Measurements from ENCODE around the gene MACROD2. TPM values are rescaled to one million over a fixed set of nuclear protein-coding genes. Genes with fewer than 3 reads are reported as not detected.

MACROD2 gene
- total RNA-seq, 1 donor from 2014 or later = 78.2 TPM

GRCh38 chr20:15739035-15739434, 1743.7 kb downstream of the MACROD2 start:
- TF ChIP-seq CTCF (IDR thresholded peaks at IDR 0.05) = no peak
- intact Hi-C loops (cut with DNase I) = no loop called here
- no peaks in the 10 kb centered on the region for H3K36me3 ChIP-seq
- no peak overlapping the region for H3K4me3 ChIP-seq
- ATAC-seq (no peak), DNase-seq (no peak)
- no peaks in the 10 kb centered on the region for H3K9me3 ChIP-seq
- H3K4me1 ChIP-seq = no peaks in the 10 kb centered on the region
- H3K27ac ChIP-seq = no peak overlapping the region
- H3K27me3 ChIP-seq = no peaks in the 10 kb centered on the region

- H3K4me3 ChIP-seq = no peak overlapping the region
- no peaks in the 10 kb centered on the region for H3K4me1 ChIP-seq
- H3K27ac ChIP-seq = no peak overlapping the region
- no peaks in the 10 kb centered on the region for H3K27me3 ChIP-seq
- ATAC-seq = no peak
- H3K36me3 ChIP-seq = no peaks in the 10 kb centered on the region
- no peak for DNase-seq
- intact Hi-C loops (cut with DNase I) = no loop called here
- H3K9me3 ChIP-seq = no peaks in the 10 kb centered on the region
- no peak for TF ChIP-seq CTCF (IDR thresholded peaks at IDR 0.05)
These were observed 1744.9 kb downstream of the MACROD2 start for GRCh38 chr20:15740046-15740775.

GRCh38 chr20:15742087-15742486, 1746.8 kb downstream of the MACROD2 start:
- Histone ChIP-seq H3K27me3 (no peaks in the 10 kb centered on the region), H3K9me3 (peaks cover 3% of the 10 kb centered on the region), H3K36me3 (no peaks in the 10 kb centered on the region), H3K4me3 (no peak overlapping the region), H3K27ac (no peak overlapping the region), H3K4me1 (no peaks in the 10 kb centered on the region)
- intact Hi-C loops (cut with DNase I) = no loop called here
- ATAC-seq = no peak
- no peak for DNase-seq
- TF ChIP-seq CTCF (IDR thresholded peaks at IDR 0.05) = no peak

GRCh38 chr20:15742627-15743026, 1747.3 kb downstream of the MACROD2 start:
- Histone ChIP-seq H3K9me3 (peaks cover 8% of the 10 kb centered on the region), H3K27me3 (no peaks in the 10 kb centered on the region), H3K27ac (no peak overlapping the region), H3K4me3 (no peak overlapping the region), H3K36me3 (no peaks in the 10 kb centered on the region), H3K4me1 (no peaks in the 10 kb centered on the region)
- intact Hi-C loops (cut with DNase I) = no loop called here
- ATAC-seq = no peak
- TF ChIP-seq CTCF (IDR thresholded peaks at IDR 0.05) = no peak
- no peak for DNase-seq

GRCh38 chr20:15756002-15756753, 1760.9 kb downstream of the MACROD2 start:
- DNase-seq (no peak), ATAC-seq (no peak)
- no peak for TF ChIP-seq CTCF (IDR thresholded peaks at IDR 0.05)
- H3K4me3 ChIP-seq = no peak overlapping the region
- H3K4me1 ChIP-seq = no peaks in the 10 kb centered on the region
- H3K27me3 ChIP-seq = no peaks in the 10 kb centered on the region
- H3K36me3 ChIP-seq = no peaks in the 10 kb centered on the region
- no peak overlapping the region for H3K27ac ChIP-seq
- intact Hi-C loops (cut with DNase I) = no loop called here
- H3K9me3 ChIP-seq = no peaks in the 10 kb centered on the region

All from upper lobe of right lung (tissue), 1 donor.